ENCODE measurements around the gene ADAMTS15. TPM values are rescaled to one million over a fixed set of nuclear protein-coding genes. Genes with fewer than 3 reads are reported as not detected.

The ADAMTS15 gene
- total and polyA plus RNA-seq, 7 donors: 0.46 to 8.9 (median 2.4) TPM

- peak overlapping the region; percentile 50 to 77 (median 59) for H3K27ac ChIP-seq
- 1 to 2% methylated on average over 84 of the region's 84 CpGs for WGBS, 2 donors
- DNase-seq: peak; percentile 84
Observed at GRCh38 chr11:130427581-130428315, 20.7 kb upstream of the ADAMTS15 start.

GRCh38 chr11:130428316-130429119 is 19.9 kb upstream of the ADAMTS15 start, which contains the start of gene ADAMTS8:
TSS of gene ADAMTS8 (minus strand) at chr11:130428609. CDS start at chr11:130428286, 323 bp downstream.
- Histone ChIP-seq H3K4me1 (peaks cover 0 to 38% (median 30%) of the 10 kb centered on the region in 4 donors), H3K27ac (peak within 1 kb of the TSS; percentile 50 to 77 (median 59)), H3K27me3 (peaks cover 0 to 11% (median 0%) of the 10 kb centered on the region in 3 donors), H3K9me3 (no peaks in the 10 kb centered on the region), H3K4me3 (peak within 1 kb of the TSS; percentile 43 to 74 (median 60)), H3K36me3 (no peaks in the 10 kb centered on the region)
- no peak for DNase-seq
- TF ChIP-seq POLR2A (IDR thresholded peaks at IDR 0.05) (no peak), EP300 (IDR thresholded peaks at IDR 0.05) (no peak), POLR2AphosphoS5 (IDR thresholded peaks at IDR 0.05) (peak in 1 of 4 donors; percentile 27)
- intact Hi-C loops (cut with DNase I): no loop called here
- WGBS, 2 donors: 5 to 7% methylated on average over 64 of the region's 64 CpGs

More at GRCh38 chr11:130427581-130428315, 20.7 kb upstream of the ADAMTS15 start:
- H3K27me3 ChIP-seq: peaks cover 0 to 11% (median 0%) of the 10 kb centered on the region in 3 donors
- peak overlapping the region; percentile 43 to 74 (median 60) for H3K4me3 ChIP-seq
- intact Hi-C loops (cut with DNase I): loop anchor here (2.0 kb wide), 3 partner anchors 37 to 215 kb away; partner anchors contain the start of gene ZBTB44
- H3K36me3 ChIP-seq: no peaks in the 10 kb centered on the region
- H3K9me3 ChIP-seq: no peaks in the 10 kb centered on the region
- TF ChIP-seq CTCF (IDR thresholded peaks at IDR 0.05): peak; percentile 27 to 51 (median 50)
- no peak for TF ChIP-seq POLR2AphosphoS5 (IDR thresholded peaks at IDR 0.05)
- no peak for TF ChIP-seq POLR2A (IDR thresholded peaks at IDR 0.05)
- TF ChIP-seq EP300 (IDR thresholded peaks at IDR 0.05): no peak
- peaks cover 0 to 38% (median 30%) of the 10 kb centered on the region in 4 donors for H3K4me1 ChIP-seq

GRCh38 chr11:130429120-130429681 is 19.2 kb upstream of the ADAMTS15 start:
- 65 to 71% methylated on average over 2 of the region's 2 CpGs for WGBS, 2 donors
- TF ChIP-seq POLR2AphosphoS5 (IDR thresholded peaks at IDR 0.05) (no peak), CTCF (IDR thresholded peaks at IDR 0.05) (no peak), POLR2A (IDR thresholded peaks at IDR 0.05) (no peak), EP300 (IDR thresholded peaks at IDR 0.05) (no peak)
- Histone ChIP-seq H3K27ac (peak overlapping the region in 2 of 4 donors; percentile 67 to 77), H3K27me3 (peaks cover 0 to 11% (median 0%) of the 10 kb centered on the region in 3 donors), H3K4me3 (peak overlapping the region in 1 of 4 donors; percentile 74), H3K36me3 (no peaks in the 10 kb centered on the region), H3K9me3 (no peaks in the 10 kb centered on the region), H3K4me1 (peaks cover 0 to 38% (median 31%) of the 10 kb centered on the region in 4 donors)
- intact Hi-C loops (cut with DNase I): no loop called here
- DNase-seq: no peak

GRCh38 chr11:130429983-130430382 is 18.5 kb upstream of the ADAMTS15 start:
- H3K36me3 ChIP-seq: no peaks in the 10 kb centered on the region
- TF ChIP-seq EP300 (IDR thresholded peaks at IDR 0.05) (peak in 1 of 4 donors; percentile 39), CTCF (IDR thresholded peaks at IDR 0.05) (no peak), POLR2A (IDR thresholded peaks at IDR 0.05) (no peak), POLR2AphosphoS5 (IDR thresholded peaks at IDR 0.05) (peak in 1 of 4 donors; percentile 14)
- 56 to 68% methylated on average over 3 of the region's 3 CpGs for WGBS, 2 donors
- H3K27ac ChIP-seq: no peak overlapping the region
- H3K9me3 ChIP-seq: no peaks in the 10 kb centered on the region
- no peak overlapping the region for H3K4me3 ChIP-seq
- H3K27me3 ChIP-seq: peaks cover 0 to 11% (median 0%) of the 10 kb centered on the region in 3 donors
- no peak for DNase-seq
- intact Hi-C loops (cut with DNase I): no loop called here
- peaks cover 0 to 39% (median 32%) of the 10 kb centered on the region in 4 donors for H3K4me1 ChIP-seq

All from sigmoid colon (tissue), 7 donors.